ENCODE measurements around the gene CFAP73.
A peak's percentile ranks its signal among the peaks of the same experiment; 100 is the strongest.
"Not testable (repeated sequence)": the region's sequence is repeated elsewhere in the genome, so short reads cannot be mapped to it uniquely, and the experiment has no call there.

The CFAP73 gene

GRCh38 chr12:113137861-113138783 is 11.4 kb upstream of the CFAP73 start:
- in situ Hi-C loops (cut with MboI; ENCODE audit: low pct_unique_long_range_greater_than_20kb, low sequenced_read_pairs), result no loop called here
- DNase-seq, result no peak

- in situ Hi-C loops (cut with MboI; ENCODE audit: low pct_unique_long_range_greater_than_20kb, low sequenced_read_pairs), result no loop called here
- DNase-seq, result no peak
These were observed 10.7 kb upstream of the CFAP73 start for GRCh38 chr12:113138826-113139225.

GRCh38 chr12:113140706-113141105 is 8.8 kb upstream of the CFAP73 start:
- in situ Hi-C loops (cut with MboI; ENCODE audit: low pct_unique_long_range_greater_than_20kb, low sequenced_read_pairs), result no loop called here
- DNase-seq, result no peak

- in situ Hi-C loops (cut with MboI; ENCODE audit: low pct_unique_long_range_greater_than_20kb, low sequenced_read_pairs), result not testable (repeated sequence)
These were observed 7.8 kb upstream of the CFAP73 start for GRCh38 chr12:113141716-113142115.

GRCh38 chr12:113142173-113142885 is 7.2 kb upstream of the CFAP73 start:
- peak; percentile 89 for DNase-seq
- in situ Hi-C loops (cut with MboI; ENCODE audit: low pct_unique_long_range_greater_than_20kb, low sequenced_read_pairs), result no loop called here

More at GRCh38 chr12:113141716-113142115, 7.8 kb upstream of the CFAP73 start:
- DNase-seq, result not testable (repeated sequence)

GRCh38 chr12:113142886-113143332 is 6.6 kb upstream of the CFAP73 start:
- DNase-seq, result no peak
- in situ Hi-C loops (cut with MboI; ENCODE audit: low pct_unique_long_range_greater_than_20kb, low sequenced_read_pairs), result no loop called here

- in situ Hi-C loops (cut with MboI; ENCODE audit: low pct_unique_long_range_greater_than_20kb, low sequenced_read_pairs), result no loop called here
- DNase-seq, result no peak
These were observed 5.6 kb upstream of the CFAP73 start for GRCh38 chr12:113143959-113144358.

GRCh38 chr12:113144806-113145205 is 4.7 kb upstream of the CFAP73 start:
- in situ Hi-C loops (cut with MboI; ENCODE audit: low pct_unique_long_range_greater_than_20kb, low sequenced_read_pairs), result no loop called here
- DNase-seq, result no peak

GRCh38 chr12:113145720-113146551 is 3.6 kb upstream of the CFAP73 start:
- no peak for DNase-seq
- in situ Hi-C loops (cut with MboI; ENCODE audit: low pct_unique_long_range_greater_than_20kb, low sequenced_read_pairs), result no loop called here

GRCh38 chr12:113146999-113147398 is 2.5 kb upstream of the CFAP73 start:
- in situ Hi-C loops (cut with MboI; ENCODE audit: low pct_unique_long_range_greater_than_20kb, low sequenced_read_pairs), result no loop called here
- no peak for DNase-seq

GRCh38 chr12:113151655-113152054 is 2.1 kb downstream of the CFAP73 start:
- in situ Hi-C loops (cut with MboI; ENCODE audit: low pct_unique_long_range_greater_than_20kb, low sequenced_read_pairs), result no loop called here
- no peak for DNase-seq

GRCh38 chr12:113152196-113152834 is 2.8 kb downstream of the CFAP73 start:
- in situ Hi-C loops (cut with MboI; ENCODE audit: low pct_unique_long_range_greater_than_20kb, low sequenced_read_pairs), result no loop called here
- no peak for DNase-seq

- in situ Hi-C loops (cut with MboI; ENCODE audit: low pct_unique_long_range_greater_than_20kb, low sequenced_read_pairs), result no loop called here
- DNase-seq, result peak; percentile 92
These were observed 3.6 kb downstream of the CFAP73 start for GRCh38 chr12:113152835-113153814.

GRCh38 chr12:113154351-113154973 is 4.9 kb downstream of the CFAP73 start:
- in situ Hi-C loops (cut with MboI; ENCODE audit: low pct_unique_long_range_greater_than_20kb, low sequenced_read_pairs), result no loop called here
- DNase-seq, result no peak

GRCh38 chr12:113155060-113155459 is 5.5 kb downstream of the CFAP73 start:
- in situ Hi-C loops (cut with MboI; ENCODE audit: low pct_unique_long_range_greater_than_20kb, low sequenced_read_pairs), result no loop called here
- no peak for DNase-seq

- in situ Hi-C loops (cut with MboI; ENCODE audit: low pct_unique_long_range_greater_than_20kb, low sequenced_read_pairs), result no loop called here
- DNase-seq, result no peak
These were observed 6.1 kb downstream of the CFAP73 start for GRCh38 chr12:113155646-113156045.

- DNase-seq, result no peak
- in situ Hi-C loops (cut with MboI; ENCODE audit: low pct_unique_long_range_greater_than_20kb, low sequenced_read_pairs), result no loop called here
These were observed 7.8 kb downstream of the CFAP73 start for GRCh38 chr12:113157218-113157859.

All from KBM-7 (cell line).